Measurements from ENCODE around the gene CCDC146.
"Not testable (repeated sequence)": the region's sequence is repeated elsewhere in the genome, so short reads cannot be mapped to it uniquely, and the experiment has no call there.

- TF ChIP-seq EP300, CTCF (IDR thresholded peaks at IDR 0.05): not testable (repeated sequence)
Measured at GRCh38 chr7:77100501-77100900, 21.9 kb upstream of the CCDC146 start.
